CD4-positive, CD25-positive, alpha-beta regulatory T cell (primary cell): Measurements from ENCODE around the gene VSIG10L. TPM values are rescaled to one million over a fixed set of nuclear protein-coding genes. Genes with fewer than 3 reads are reported as not detected.

Experiments
- ATAC-seq, 2 donors: fragments of 150-1000 bp; cut with Tn5 transposase; one replicate each; pipeline ENCODE4 v1.10.0; 2021; ENCODE audit warnings: low read depth in 2 of 2, moderate number of reproducible peaks in 2 of 2, moderate library complexity in 1 of 2
- DNase-seq, 3 donors: peaks; one replicate each; pipeline versions ENCODE4 v3.0.0 to v3.0.0-alpha.2; 2012 to 2022; ENCODE audit warnings: mixed read lengths in 1 of 3
- H3K27ac ChIP-seq: one replicate; pipeline ENCODE4 v1.7.0; 2013; ENCODE audit warnings: mild to moderate bottlenecking, low read length; ENCODE audit not compliant: insufficient read depth, poor library complexity, severe bottlenecking
- H3K27me3 ChIP-seq: one replicate; pipeline ENCODE4 v1.7.0; 2013; ENCODE audit warnings: low read length; ENCODE audit not compliant: control insufficient read depth, insufficient read depth
- H3K36me3 ChIP-seq: one replicate; pipeline ENCODE4 v1.7.0; 2013; ENCODE audit warnings: mild to moderate bottlenecking, low read length, moderate library complexity; ENCODE audit not compliant: control insufficient read depth, insufficient read depth
- H3K4me1 ChIP-seq: 2 replicates; pipeline ENCODE4 v1.7.0; 2013; ENCODE audit warnings: mild to moderate bottlenecking, low read length; ENCODE audit not compliant: insufficient read depth, control insufficient read depth, poor library complexity, severe bottlenecking
- H3K4me3 ChIP-seq: one replicate; pipeline ENCODE4 v1.7.0; 2013; ENCODE audit warnings: low read depth, mild to moderate bottlenecking, low read length, moderate library complexity
- H3K9me3 ChIP-seq, 2 experiments: 1 replicate in 1 of 2; 2 replicates in 1 of 2; pipeline ENCODE4 v1.7.0; 2013; ENCODE audit warnings: low read length in 2 of 2, mild to moderate bottlenecking in 1 of 2, moderate library complexity in 1 of 2; ENCODE audit not compliant: control insufficient read depth in 2 of 2
- H3K27ac Mint-ChIP-seq, 3 donors: one replicate each; pipeline ENCODE4 v1.8.0; 2020 to 2022; ENCODE audit warnings: mild to moderate bottlenecking in 3 of 3, mixed read lengths in 3 of 3, moderate library complexity in 2 of 3
- H3K27me3 Mint-ChIP-seq: one replicate; pipeline ENCODE4 v1.8.0; 2022; ENCODE audit warnings: mild to moderate bottlenecking, mixed read lengths
- H3K36me3 Mint-ChIP-seq: one replicate; pipeline ENCODE4 v1.8.0; 2020; ENCODE audit warnings: mixed read lengths
- H3K4me1 Mint-ChIP-seq, 4 donors: one replicate each; pipeline ENCODE4 v1.8.0; 2020 to 2022; ENCODE audit warnings: mixed read lengths in 4 of 4, mild to moderate bottlenecking in 1 of 4
- H3K4me3 Mint-ChIP-seq, 4 donors: one replicate each; pipeline ENCODE4 v1.8.0; 2020 to 2022; ENCODE audit warnings: mild to moderate bottlenecking in 4 of 4, mixed read lengths in 4 of 4, moderate library complexity in 3 of 4
- H3K9me3 Mint-ChIP-seq, 7 donors: one replicate each; pipeline ENCODE4 v1.8.0; 2020 to 2022; ENCODE audit warnings: mixed read lengths in 7 of 7, mild to moderate bottlenecking in 3 of 7, moderate library complexity in 2 of 7
- polyA plus RNA-seq, 4 donors: library from polyadenylated mRNA; unstranded; fragments of 300-500 nt; fragmentation: Illumina TruSeq; gene quantifications; one replicate each; pipeline ENCODE4 v1.2.3, GENCODE V29; 2021
- total RNA-seq: library from RNA; stranded (reverse); gene quantifications from one replicate; pipeline ENCODE4 v1.2.3, GENCODE V29; 2022

The VSIG10L gene
- total and polyA plus RNA-seq, 5 donors from 2014 or later, result 0.15 to 0.37 (median 0.27) TPM; not detected in 2

DNA sequence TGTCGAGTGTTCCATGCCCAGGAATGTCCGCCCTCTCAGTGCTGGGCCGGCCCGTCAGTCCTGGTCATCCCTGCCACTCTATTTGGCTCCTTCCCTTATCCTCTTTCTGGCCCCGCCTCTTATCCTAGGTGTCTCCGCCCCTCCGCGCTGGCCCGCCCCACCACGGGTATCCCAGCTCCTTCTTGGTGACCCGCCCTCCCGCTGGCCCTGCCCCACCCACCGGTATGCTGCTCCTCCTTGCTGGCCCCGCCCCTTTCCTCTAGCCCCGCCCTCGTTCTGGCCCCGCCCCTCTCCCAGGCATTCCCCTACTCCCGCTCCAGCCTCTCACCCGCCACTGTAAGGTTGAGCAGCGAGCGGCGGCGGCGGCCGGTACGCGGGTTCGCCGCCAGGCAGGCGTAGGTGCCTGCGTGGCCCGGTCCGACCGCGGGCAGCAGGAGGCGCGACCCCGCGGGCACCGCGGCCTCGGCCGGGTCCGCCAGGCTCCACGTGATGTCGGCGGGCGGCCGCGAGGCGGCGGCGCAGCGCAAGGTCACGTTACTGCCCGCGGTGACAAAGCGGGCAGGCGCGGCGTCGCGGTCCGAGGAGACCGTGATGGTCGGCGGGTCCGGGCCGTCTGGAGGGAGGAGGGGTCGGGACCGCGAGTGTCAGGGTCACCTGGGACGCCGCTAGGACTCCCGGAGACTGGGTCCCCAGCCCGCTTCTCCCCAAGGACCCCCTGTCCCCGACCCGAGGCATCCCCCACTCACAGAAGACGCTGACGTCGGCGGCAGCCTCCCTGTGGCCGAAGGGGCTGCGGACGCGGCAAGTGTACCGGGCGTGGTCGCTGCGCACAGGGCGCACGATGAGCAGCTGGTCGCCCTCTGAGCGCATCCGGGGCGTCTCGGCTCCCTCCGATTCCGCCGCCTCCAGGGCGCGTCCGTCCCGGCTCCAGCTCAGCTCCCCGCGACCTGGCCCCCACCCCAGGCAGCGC is 2.0 kb downstream of the VSIG10L start:
- Mint-ChIP-seq H3K9me3 (no peaks in the 10 kb centered on the region), H3K27ac (peak overlapping the region; percentile 14 to 79 (median 73)), H3K27me3 (peaks cover 10% of the 10 kb centered on the region), H3K4me3 (peak overlapping the region; percentile 84 to 94 (median 88)), H3K36me3 (peaks cover 4% of the 10 kb centered on the region), H3K4me1 (peaks cover 0 to 18% (median 11%) of the 10 kb centered on the region in 4 donors)
- H3K4me3 ChIP-seq, result peak overlapping the region; percentile 73
- no peaks in the 10 kb centered on the region for H3K9me3 ChIP-seq
- DNase-seq, result peak; percentile 60 to 89 (median 82)
- ATAC-seq, result peak; percentile 58 to 60
- H3K27ac ChIP-seq, result peak overlapping the region; percentile 5
- H3K36me3 ChIP-seq, result peaks cover under 1% of the 10 kb centered on the region
- H3K27me3 ChIP-seq, result no peaks in the 10 kb centered on the region
- H3K4me1 ChIP-seq, result peaks cover 17% of the 10 kb centered on the region

- Histone ChIP-seq H3K27me3 (no peaks in the 10 kb centered on the region), H3K9me3 (no peaks in the 10 kb centered on the region), H3K27ac (no peak overlapping the region), H3K4me3 (peak overlapping the region; percentile 73), H3K4me1 (peaks cover 17% of the 10 kb centered on the region), H3K36me3 (no peaks in the 10 kb centered on the region)
- no peaks in the 10 kb centered on the region for H3K9me3 Mint-ChIP-seq
- ATAC-seq, result no peak
- no peak for DNase-seq
- H3K27ac Mint-ChIP-seq, result peak overlapping the region in 2 of 3 donors; percentile 73 to 79
- peaks cover 0 to 18% (median 11%) of the 10 kb centered on the region in 4 donors for H3K4me1 Mint-ChIP-seq
- peak overlapping the region; percentile 84 to 94 (median 88) for H3K4me3 Mint-ChIP-seq
- peaks cover 14% of the 10 kb centered on the region for H3K27me3 Mint-ChIP-seq
- no peaks in the 10 kb centered on the region for H3K36me3 Mint-ChIP-seq
Measured at GRCh38 chr19:51339313-51339686, 2.6 kb downstream of the VSIG10L start.

DNA sequence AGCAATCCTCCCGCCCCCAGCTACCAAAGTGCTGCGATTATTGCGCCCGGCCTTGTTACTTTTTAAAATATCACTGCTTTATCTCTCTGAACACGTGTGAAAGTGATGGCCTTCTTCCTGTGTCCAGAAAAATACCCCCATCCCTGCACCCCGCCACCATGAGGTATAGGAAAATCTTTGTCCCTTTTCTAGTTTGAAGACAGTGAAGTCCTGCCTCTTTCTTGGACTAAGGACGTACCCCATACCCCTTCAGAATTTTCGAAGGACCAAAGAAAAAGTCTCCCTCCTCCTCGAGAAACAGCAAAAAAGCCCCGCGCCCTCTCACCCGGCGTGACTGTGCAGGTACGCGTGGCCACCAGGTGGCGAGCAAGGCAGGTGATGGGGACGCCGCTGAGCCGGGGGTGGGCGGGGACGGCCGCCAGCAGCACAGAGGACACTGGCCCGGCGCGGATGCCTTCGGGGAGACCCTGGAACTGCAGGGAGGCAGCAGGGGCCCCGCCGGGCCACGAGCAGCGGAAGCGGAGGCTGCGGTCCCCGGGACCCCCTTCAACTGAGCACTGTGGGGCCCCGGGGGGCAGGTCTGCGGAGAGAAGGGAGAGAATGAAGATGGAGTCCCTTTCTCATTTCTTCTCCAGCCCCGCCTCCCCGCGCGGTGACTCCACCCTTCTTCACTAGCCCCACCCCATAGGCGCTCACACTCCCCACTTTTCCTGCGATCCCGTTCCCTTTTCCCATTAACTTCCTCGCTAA is 3.2 kb downstream of the VSIG10L start:
- no peak overlapping the region for H3K27ac ChIP-seq
- peak; percentile 84 for ATAC-seq
- H3K4me3 ChIP-seq, result peak overlapping the region; percentile 73
- H3K4me1 Mint-ChIP-seq, result peaks cover 0 to 18% (median 11%) of the 10 kb centered on the region in 4 donors
- H3K9me3 ChIP-seq, result no peaks in the 10 kb centered on the region
- peaks cover 15% of the 10 kb centered on the region for H3K27me3 Mint-ChIP-seq
- H3K36me3 ChIP-seq, result no peaks in the 10 kb centered on the region
- H3K4me1 ChIP-seq, result peaks cover 17% of the 10 kb centered on the region
- H3K27me3 ChIP-seq, result no peaks in the 10 kb centered on the region
- H3K27ac Mint-ChIP-seq, result peak overlapping the region in 2 of 3 donors; percentile 51 to 73
- H3K36me3 Mint-ChIP-seq, result no peaks in the 10 kb centered on the region
- H3K9me3 Mint-ChIP-seq, result no peaks in the 10 kb centered on the region
- DNase-seq, result peak; percentile 74 to 87 (median 83)
- H3K4me3 Mint-ChIP-seq, result peak overlapping the region; percentile 84 to 94 (median 88)

GRCh38 chr19:51337861-51338562 is 3.9 kb downstream of the VSIG10L start:
- Histone ChIP-seq H3K4me3 (no peak overlapping the region), H3K27me3 (no peaks in the 10 kb centered on the region), H3K36me3 (no peaks in the 10 kb centered on the region), H3K27ac (no peak overlapping the region), H3K4me1 (peaks cover 17% of the 10 kb centered on the region), H3K9me3 (no peaks in the 10 kb centered on the region)
- H3K27me3 Mint-ChIP-seq, result peaks cover 15% of the 10 kb centered on the region
- H3K4me3 Mint-ChIP-seq, result peak overlapping the region; percentile 84 to 94 (median 88)
- DNase-seq (no peak), ATAC-seq (no peak)
- H3K27ac Mint-ChIP-seq, result no peak overlapping the region
- H3K9me3 Mint-ChIP-seq, result no peaks in the 10 kb centered on the region
- H3K36me3 Mint-ChIP-seq, result no peaks in the 10 kb centered on the region
- H3K4me1 Mint-ChIP-seq, result peaks cover 0 to 18% (median 11%) of the 10 kb centered on the region in 4 donors

DNA sequence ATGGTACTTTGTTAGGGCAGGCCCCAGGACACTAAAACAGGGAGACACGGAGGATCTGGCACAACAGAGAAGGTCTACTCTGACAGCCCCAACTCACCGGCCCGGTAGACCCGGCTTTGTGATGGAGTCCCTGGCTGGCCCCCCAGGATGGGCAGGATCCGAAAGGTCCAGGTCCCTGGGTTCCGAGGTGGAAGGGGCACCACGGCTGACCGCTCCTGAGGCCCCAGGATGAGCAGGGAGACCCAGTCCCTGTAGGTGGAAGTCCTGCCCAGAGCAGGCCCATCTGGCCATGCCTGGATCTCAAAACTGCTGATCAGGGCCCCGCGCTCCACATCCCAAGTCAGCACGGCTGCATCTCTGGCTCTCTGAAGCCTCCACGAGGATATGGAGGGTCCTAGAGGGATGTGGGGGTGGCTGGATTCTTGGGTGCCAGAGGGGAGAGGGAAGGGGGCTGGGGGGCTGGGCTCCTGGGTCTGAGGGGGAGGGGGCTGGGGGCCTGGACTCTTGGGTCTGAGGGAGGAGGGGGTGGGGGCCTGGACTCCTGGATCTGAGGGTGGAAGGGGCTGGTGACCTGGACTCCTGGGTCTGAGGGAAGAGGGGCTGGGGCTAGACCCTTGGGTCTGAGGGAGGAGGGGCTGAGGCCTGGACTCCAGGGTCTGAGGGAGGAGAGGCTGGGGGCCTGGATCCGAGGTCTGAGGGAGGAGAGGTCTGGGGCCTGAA is 4.6 kb downstream of the VSIG10L start:
- no peak overlapping the region for H3K27ac Mint-ChIP-seq
- no peaks in the 10 kb centered on the region for H3K9me3 ChIP-seq
- peaks cover 15% of the 10 kb centered on the region for H3K27me3 Mint-ChIP-seq
- H3K4me3 Mint-ChIP-seq, result no peak overlapping the region
- H3K4me1 Mint-ChIP-seq, result peaks cover 0 to 18% (median 11%) of the 10 kb centered on the region in 4 donors
- no peak overlapping the region for H3K27ac ChIP-seq
- H3K36me3 ChIP-seq, result no peaks in the 10 kb centered on the region
- no peak overlapping the region for H3K4me3 ChIP-seq
- no peaks in the 10 kb centered on the region for H3K27me3 ChIP-seq
- H3K36me3 Mint-ChIP-seq, result no peaks in the 10 kb centered on the region
- H3K9me3 Mint-ChIP-seq, result no peaks in the 10 kb centered on the region
- DNase-seq (no peak), ATAC-seq (no peak)
- H3K4me1 ChIP-seq, result peaks cover 17% of the 10 kb centered on the region

DNA sequence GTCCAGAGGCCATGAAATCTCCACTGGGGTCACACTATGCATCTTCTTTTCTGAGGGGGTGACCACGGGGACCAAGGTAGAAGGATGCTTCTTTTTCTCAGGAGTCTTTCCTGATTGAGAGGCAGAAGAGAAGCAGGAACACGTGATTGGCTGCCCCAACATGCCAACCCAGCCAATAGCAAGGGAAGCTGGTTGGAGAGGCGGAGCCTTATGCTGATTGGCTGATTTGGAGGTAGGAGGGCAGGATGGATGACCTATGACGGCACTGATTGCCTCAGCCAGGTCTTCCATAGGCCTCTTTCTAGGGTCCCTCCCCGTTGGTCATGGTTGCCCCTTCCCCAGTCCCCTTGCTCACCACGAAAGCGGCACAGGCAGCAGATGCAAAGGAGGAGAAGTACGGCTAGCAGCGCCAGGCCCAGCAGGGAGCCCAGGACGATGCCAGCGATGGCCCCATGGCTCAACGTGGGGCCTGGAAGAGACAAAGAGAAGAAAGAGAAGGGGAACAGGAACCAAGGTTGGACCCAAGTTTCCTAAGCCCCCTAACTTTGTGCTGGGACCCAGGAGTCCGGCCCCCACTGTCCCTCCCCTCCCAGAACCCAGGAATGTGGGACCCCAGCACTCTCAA is 8.0 kb downstream of the VSIG10L start:
- Histone ChIP-seq H3K36me3 (no peaks in the 10 kb centered on the region), H3K4me1 (peaks cover 8% of the 10 kb centered on the region), H3K27me3 (no peaks in the 10 kb centered on the region), H3K9me3 (no peaks in the 10 kb centered on the region), H3K4me3 (no peak overlapping the region), H3K27ac (no peak overlapping the region)
- DNase-seq (no peak), ATAC-seq (no peak)
- peaks cover 0 to 6% (median 2%) of the 10 kb centered on the region in 4 donors for H3K4me1 Mint-ChIP-seq
- H3K27ac Mint-ChIP-seq, result no peak overlapping the region
- peaks cover 0 to 3% (median 0%) of the 10 kb centered on the region in 7 donors for H3K9me3 Mint-ChIP-seq
- peaks cover 12% of the 10 kb centered on the region for H3K36me3 Mint-ChIP-seq
- no peak overlapping the region for H3K4me3 Mint-ChIP-seq
- peaks cover 37% of the 10 kb centered on the region for H3K27me3 Mint-ChIP-seq
